Lower leg skin (tissue), 4 donors: Measurements from ENCODE around the gene ST3GAL5. TPM values are rescaled to one million over a fixed set of nuclear protein-coding genes. Genes with fewer than 3 reads are reported as not detected.

Experiments used
- DNase-seq, 2 donors: peaks; one replicate each; pipeline ENCODE4 v3.0.0-alpha.2; 2019; ENCODE audit warnings: low spot score in 2 of 2
- H3K4me3 ChIP-seq: fragments of 200-600 bp; sonication (generic); 2 replicates; pipeline ENCODE4 v1.5.1; 2017; ENCODE audit warnings: mild to moderate bottlenecking, low read depth; ENCODE audit not compliant: poor library complexity, severe bottlenecking
- POLR2A ChIP-seq, 2 donors: fragments of 450-650 bp; IDR thresholded peaks; one replicate each; pipeline ENCODE4 v1.6.1; 2016 to 2017; ENCODE audit warnings: antibody characterized with exemption in 2 of 2, mild to moderate bottlenecking in 1 of 2, moderate library complexity in 1 of 2
- WGBS, 2 donors: methylation state at CpG; one replicate each; pipeline ENCODE4 v1.1.5; 2018; 5-methylcytosine and 5-hydroxymethylcytosine counted together
- intact Hi-C: fragments of 100-400 bp; cut with DNase I; formaldehyde crosslinking; loops from one replicate; pipeline ENCODE4 v1.15.0; 2023; ENCODE audit warnings: low total_unique reads
- total RNA-seq, 4 donors: library from RNA; depleted of rRNA; stranded (reverse); fragments of >200 nt; gene quantifications; one replicate each; pipeline ENCODE4 v1.1.0, GENCODE V29; 2016
- TF ChIP-seq, protein P1 (sequence below), 3 donors: fragments of 450-650 bp; IDR thresholded peaks; one replicate each; pipeline ENCODE4 v1.5.1; 2016; ENCODE audit warnings: antibody characterized with exemption in 3 of 3, mild to moderate bottlenecking in 3 of 3, moderate library complexity in 2 of 3

Gene ST3GAL5
- total RNA-seq, 4 donors from 2014 or later: 6.9 to 8.6 (median 8.1) TPM

DNA sequence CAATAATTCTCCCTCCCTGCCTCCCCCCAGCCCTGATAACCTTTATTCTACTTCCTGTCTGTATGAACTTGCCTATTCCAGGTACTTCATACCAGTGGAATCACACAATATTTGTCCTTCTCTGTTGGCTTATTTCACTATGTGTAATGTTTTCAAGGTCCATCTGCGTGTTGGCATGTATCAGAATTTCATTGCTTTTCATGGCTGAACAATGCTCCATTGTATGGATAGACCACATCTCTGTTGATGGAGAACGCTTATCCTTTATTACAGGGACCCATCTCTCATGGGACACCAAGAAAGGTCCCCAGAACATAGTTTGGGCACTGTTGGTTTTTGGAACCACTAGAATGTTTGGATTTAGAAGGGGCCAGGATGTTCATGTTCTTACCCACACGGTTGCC is 94.8 kb downstream of the ST3GAL5 start:
- intact Hi-C loops: no loop called here
- DNase-seq: no peak
- no peak for TF ChIP-seq POLR2A (IDR thresholded peaks at IDR 0.05)
- TF ChIP-seq, protein P1, sequence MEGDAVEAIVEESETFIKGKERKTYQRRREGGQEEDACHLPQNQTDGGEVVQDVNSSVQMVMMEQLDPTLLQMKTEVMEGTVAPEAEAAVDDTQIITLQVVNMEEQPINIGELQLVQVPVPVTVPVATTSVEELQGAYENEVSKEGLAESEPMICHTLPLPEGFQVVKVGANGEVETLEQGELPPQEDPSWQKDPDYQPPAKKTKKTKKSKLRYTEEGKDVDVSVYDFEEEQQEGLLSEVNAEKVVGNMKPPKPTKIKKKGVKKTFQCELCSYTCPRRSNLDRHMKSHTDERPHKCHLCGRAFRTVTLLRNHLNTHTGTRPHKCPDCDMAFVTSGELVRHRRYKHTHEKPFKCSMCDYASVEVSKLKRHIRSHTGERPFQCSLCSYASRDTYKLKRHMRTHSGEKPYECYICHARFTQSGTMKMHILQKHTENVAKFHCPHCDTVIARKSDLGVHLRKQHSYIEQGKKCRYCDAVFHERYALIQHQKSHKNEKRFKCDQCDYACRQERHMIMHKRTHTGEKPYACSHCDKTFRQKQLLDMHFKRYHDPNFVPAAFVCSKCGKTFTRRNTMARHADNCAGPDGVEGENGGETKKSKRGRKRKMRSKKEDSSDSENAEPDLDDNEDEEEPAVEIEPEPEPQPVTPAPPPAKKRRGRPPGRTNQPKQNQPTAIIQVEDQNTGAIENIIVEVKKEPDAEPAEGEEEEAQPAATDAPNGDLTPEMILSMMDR (IDR thresholded peaks at IDR 0.05): no peak
- 80 to 87% methylated on average over 3 of the region's 3 CpGs for WGBS, 2 donors
- no peak overlapping the region for H3K4me3 ChIP-seq

DNA sequence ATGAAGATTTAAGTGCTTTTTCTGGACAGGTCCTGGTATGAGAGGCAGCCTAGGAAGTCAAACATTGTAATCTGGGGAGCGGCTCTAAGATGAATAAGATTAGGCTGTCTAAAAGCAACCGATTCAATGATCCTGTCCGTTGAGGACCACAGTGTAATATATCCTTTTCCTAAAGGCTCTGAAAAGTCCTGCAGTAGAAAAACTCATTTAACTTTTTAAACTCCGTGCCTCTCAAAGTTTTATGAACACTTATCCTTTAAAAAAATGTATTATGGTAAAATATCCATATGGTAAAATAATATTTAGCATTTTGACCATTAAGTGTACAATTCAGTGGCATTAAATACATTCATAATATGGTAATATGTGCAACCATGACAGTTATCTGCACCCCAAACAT is 95.2 kb downstream of the ST3GAL5 start:
- intact Hi-C loops: no loop called here
- 62 to 71% methylated on average over 4 of the region's 4 CpGs for WGBS, 2 donors
- H3K4me3 ChIP-seq: no peak overlapping the region
- TF ChIP-seq, protein P1 (IDR thresholded peaks at IDR 0.05): no peak
- no peak for TF ChIP-seq POLR2A (IDR thresholded peaks at IDR 0.05)
- no peak for DNase-seq

DNA sequence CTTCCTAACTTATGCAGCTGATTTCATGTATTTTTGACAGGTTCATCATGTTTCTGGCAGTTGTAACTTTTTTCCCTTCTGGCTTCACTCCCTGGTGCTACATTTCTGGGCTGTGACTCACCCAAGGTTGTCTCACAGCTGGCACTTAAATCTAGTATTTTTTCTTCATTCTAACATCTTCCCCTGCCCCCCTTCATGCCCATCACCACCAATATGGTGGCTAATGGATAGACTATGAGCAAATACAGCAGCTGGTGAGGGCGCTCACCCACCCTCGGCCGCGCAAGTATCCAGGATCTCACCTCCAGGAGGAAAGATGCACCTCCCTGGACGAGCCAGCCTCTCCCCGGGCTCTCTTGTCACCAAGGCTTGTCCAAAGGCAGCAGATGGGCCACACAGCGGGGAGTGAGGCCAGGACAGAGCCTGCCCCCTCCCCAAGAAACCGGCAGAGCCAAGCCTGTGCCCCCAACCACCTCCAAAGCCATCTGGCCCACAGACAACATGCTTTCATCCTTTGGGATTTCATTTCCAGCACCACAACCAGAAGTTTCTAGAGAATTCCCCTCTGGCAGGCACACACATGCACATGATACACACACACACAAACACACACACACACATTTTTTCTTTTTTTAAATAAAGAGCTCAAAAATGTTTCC is 95.9 kb downstream of the ST3GAL5 start:
- H3K4me3 ChIP-seq: no peak overlapping the region
- WGBS, 2 donors: 32 to 51% methylated on average over 8 of the region's 8 CpGs
- no peak for TF ChIP-seq POLR2A (IDR thresholded peaks at IDR 0.05)
- TF ChIP-seq, protein P1 (IDR thresholded peaks at IDR 0.05): no peak
- peak in 1 of 2 donors; percentile 86 for DNase-seq
- intact Hi-C loops: no loop called here

DNA sequence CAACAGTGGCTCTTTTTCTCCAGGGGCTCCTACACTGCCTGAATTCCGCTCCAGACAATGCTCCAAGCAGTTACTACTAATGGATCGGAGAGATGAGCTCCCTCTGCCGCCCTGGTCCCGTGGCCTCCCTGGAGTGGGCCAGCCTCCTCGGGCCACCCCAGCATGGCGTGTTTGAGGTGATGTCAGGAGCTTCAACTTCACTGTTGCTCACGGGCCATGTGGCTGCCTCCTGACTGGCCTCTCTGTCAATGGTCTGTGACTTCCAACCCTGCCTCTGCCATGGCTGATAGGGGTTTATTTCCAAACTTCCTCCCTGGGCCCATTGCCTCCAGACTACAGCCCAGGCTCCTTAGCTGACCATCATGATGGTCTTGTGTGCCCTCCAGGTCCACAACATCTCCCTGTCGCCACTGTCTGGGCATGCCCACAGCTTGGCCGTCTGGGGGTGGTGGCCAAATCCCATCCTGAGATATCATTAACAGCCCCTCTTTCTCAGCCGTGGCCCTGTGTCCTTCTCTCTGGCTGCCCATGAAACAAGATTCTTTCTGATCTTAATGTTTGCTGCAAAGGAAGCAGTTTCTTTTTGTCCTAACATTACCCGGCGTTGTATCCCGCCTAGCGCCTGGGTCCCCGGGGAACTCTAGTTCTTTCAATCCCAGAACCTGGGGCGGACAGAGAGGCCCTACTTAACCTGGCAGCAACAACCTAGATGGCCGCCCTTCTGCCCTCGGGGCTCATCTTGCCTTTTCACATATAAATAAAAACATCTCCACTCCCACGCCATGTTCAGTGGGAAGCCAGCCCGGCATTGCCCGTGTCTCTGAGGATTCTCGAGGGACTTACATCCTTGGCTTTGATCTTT is 96.9 kb downstream of the ST3GAL5 start:
- 62 to 63% methylated on average over 21 to 22 of the region's 22 CpGs for WGBS, 2 donors
- intact Hi-C loops: no loop called here
- TF ChIP-seq POLR2A (IDR thresholded peaks at IDR 0.05): no peak
- DNase-seq: peak in 1 of 2 donors; percentile 84
- H3K4me3 ChIP-seq: no peak overlapping the region

DNA sequence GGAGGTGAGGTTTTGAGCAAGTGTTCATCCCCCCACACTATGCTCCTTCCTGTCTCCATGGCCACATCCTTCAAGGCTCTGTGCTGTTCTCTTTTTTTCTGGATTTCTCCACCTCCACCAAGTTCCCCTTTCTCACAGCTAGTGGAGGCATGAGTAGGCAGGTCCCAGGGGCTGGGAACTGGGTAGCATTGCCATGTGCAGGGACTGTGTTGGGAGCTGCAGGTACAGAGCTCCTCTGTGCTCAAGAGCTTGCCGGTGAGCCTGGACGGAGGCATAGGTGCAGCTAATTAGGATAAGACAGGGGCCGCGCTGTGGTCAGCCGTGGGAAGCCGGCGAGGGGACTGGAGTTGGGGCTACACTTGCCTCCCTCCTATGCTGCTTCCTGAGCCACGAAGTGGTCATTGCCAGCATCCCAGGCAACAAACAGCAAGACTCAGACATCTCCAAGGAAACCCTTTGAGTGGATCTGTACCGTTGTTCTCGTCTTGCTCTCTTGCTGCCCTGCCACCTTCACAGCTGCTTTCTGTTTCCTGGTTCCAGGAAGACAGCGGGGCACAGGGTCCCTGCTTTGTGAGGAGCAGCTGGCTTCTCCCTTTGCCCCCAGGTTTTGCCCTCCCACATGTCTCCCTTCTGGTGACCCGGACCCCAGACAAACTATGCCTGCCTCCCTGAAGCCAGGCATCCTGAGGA is 98.1 kb downstream of the ST3GAL5 start:
- intact Hi-C loops: no loop called here
- no peak for DNase-seq
- WGBS, 2 donors: 78 to 82% methylated on average over 12 of the region's 12 CpGs
- H3K4me3 ChIP-seq: no peak overlapping the region
- no peak for TF ChIP-seq POLR2A (IDR thresholded peaks at IDR 0.05)
- TF ChIP-seq, protein P1 (IDR thresholded peaks at IDR 0.05): no peak

DNA sequence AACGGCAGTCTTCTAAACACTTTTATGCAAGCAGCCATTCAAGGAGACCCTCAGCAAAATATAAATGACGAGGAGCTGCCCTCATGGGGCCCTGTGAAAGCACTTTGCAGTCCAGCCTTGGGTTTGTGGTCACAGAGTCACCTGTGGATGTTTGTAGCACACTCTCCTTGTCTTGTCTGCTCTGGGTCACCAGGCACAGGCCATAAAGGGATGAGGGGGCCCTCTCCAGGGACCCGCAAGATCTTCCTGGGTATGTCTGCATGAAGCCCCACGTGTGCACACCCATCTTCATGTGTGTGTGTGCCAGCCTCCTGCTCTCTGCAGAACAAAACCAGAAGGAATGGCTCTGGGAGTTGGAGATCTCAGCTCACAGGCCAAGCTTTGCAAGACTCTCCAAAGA is 98.8 kb downstream of the ST3GAL5 start:
- 86 to 94% methylated on average over 4 of the region's 4 CpGs for WGBS, 2 donors
- DNase-seq: no peak
- intact Hi-C loops: no loop called here
- TF ChIP-seq, protein P1 (IDR thresholded peaks at IDR 0.05): no peak
- no peak for TF ChIP-seq POLR2A (IDR thresholded peaks at IDR 0.05)
- H3K4me3 ChIP-seq: no peak overlapping the region
